Duodenal mucosa (tissue), 2 donors: ENCODE data around the gene GDPD1.
"Not testable (repeated sequence)": the region's sequence is repeated elsewhere in the genome, so short reads cannot be mapped to it uniquely, and the experiment has no call there.

Experiments used
- H3K27ac ChIP-seq: one replicate; pipeline ENCODE4 v1.7.0; 2013; ENCODE audit warnings: low read depth, low read length
- H3K27me3 ChIP-seq, 2 donors: one replicate each; pipeline ENCODE4 v1.7.0; 2013; ENCODE audit warnings: low read length in 2 of 2, control low read depth in 1 of 2; ENCODE audit not compliant: insufficient read depth in 2 of 2, control insufficient read depth in 1 of 2
- H3K36me3 ChIP-seq, 2 donors: one replicate each; pipeline ENCODE4 v1.7.0; 2013; ENCODE audit warnings: low read length in 2 of 2, control low read depth in 1 of 2; ENCODE audit not compliant: insufficient read depth in 2 of 2, control insufficient read depth in 1 of 2
- H3K4me1 ChIP-seq, 2 donors: one replicate each; pipeline ENCODE4 v1.7.0; 2013; ENCODE audit warnings: low read length in 2 of 2, control low read depth in 1 of 2; ENCODE audit not compliant: insufficient read depth in 2 of 2, control insufficient read depth in 1 of 2
- H3K4me3 ChIP-seq, 2 donors: one replicate each; pipeline ENCODE4 v1.7.0; 2013; ENCODE audit warnings: low read length in 2 of 2, low read depth in 1 of 2
- H3K9ac ChIP-seq, 2 donors: one replicate each; pipeline ENCODE4 v1.7.0; 2013; ENCODE audit warnings: low read length in 2 of 2, low read depth in 1 of 2
- H3K9me3 ChIP-seq, 2 donors: one replicate each; pipeline ENCODE4 v1.7.0; 2013; ENCODE audit warnings: low read length in 2 of 2, control low read depth in 1 of 2; ENCODE audit not compliant: control insufficient read depth in 1 of 2

Gene GDPD1

DNA sequence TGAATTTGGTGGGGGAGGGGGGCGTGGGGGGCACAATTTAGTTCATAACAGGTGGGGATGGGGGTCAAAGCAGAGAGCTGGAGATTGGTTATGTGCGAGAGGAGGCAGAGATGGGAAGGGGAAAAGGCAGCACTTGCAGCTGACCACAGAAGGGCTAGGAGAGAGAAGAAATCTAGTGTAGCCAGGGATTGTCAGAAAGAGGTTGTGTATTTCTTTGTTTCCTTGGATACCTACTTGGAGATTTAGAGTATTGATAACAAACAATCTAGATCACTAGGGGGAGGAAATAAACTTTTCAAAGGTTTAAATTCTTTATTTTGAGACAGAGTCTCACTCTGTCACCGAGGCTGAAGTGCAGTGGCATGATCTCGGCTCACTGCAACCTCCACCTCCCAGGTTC, 64.0 kb downstream of the GDPD1 start:
- H3K9ac ChIP-seq, result no peak overlapping the region
- peaks cover 0 to under 1% of the 10 kb centered on the region in 2 donors for H3K4me1 ChIP-seq
- no peaks in the 10 kb centered on the region for H3K27me3 ChIP-seq
- no peaks in the 10 kb centered on the region for H3K36me3 ChIP-seq
- H3K27ac ChIP-seq, result no peak overlapping the region
- no peak overlapping the region for H3K4me3 ChIP-seq
- H3K9me3 ChIP-seq, result no peaks in the 10 kb centered on the region

- Histone ChIP-seq H3K9me3 (no peaks in the 10 kb centered on the region), H3K9ac (no peak overlapping the region), H3K4me1 (peaks cover 11 to 20% of the 10 kb centered on the region in 2 donors), H3K27me3 (no peaks in the 10 kb centered on the region), H3K4me3 (no peak overlapping the region), H3K36me3 (no peaks in the 10 kb centered on the region), H3K27ac (no peak overlapping the region)
Observed at GRCh38 chr17:59287452-59287851, 67.1 kb downstream of the GDPD1 start.

DNA sequence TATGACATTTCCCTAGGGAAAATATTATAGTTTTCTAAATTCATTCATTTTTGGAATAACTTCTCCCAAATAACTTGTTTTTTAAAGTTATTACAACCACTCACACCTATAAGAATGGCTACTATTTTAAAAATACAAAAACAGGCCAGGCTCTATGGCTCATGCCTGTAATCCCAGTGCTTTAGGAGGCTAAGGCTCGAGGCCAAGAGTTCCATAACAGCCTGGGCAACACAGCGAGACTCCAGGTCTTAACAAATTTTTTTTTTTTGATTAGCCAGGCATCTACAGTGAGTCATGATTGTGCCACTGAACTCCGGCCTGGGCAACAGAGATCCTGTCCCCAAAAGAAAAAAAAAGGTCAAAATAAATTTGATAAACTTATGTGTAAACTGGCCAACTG, 67.6 kb downstream of the GDPD1 start:
- H3K9ac ChIP-seq, result no peak overlapping the region
- H3K27ac ChIP-seq, result no peak overlapping the region
- H3K27me3 ChIP-seq, result no peaks in the 10 kb centered on the region
- H3K4me3 ChIP-seq, result no peak overlapping the region
- peaks cover 11 to 20% of the 10 kb centered on the region in 2 donors for H3K4me1 ChIP-seq
- H3K9me3 ChIP-seq, result no peaks in the 10 kb centered on the region
- H3K36me3 ChIP-seq, result no peaks in the 10 kb centered on the region

GRCh38 chr17:59289981-59290301, 69.6 kb downstream of the GDPD1 start:
- Histone ChIP-seq H3K27me3 (no peaks in the 10 kb centered on the region), H3K9me3 (no peaks in the 10 kb centered on the region), H3K9ac (no peak overlapping the region), H3K4me1 (peaks cover 11 to 20% of the 10 kb centered on the region in 2 donors), H3K36me3 (no peaks in the 10 kb centered on the region), H3K4me3 (no peak overlapping the region), H3K27ac (no peak overlapping the region)

DNA sequence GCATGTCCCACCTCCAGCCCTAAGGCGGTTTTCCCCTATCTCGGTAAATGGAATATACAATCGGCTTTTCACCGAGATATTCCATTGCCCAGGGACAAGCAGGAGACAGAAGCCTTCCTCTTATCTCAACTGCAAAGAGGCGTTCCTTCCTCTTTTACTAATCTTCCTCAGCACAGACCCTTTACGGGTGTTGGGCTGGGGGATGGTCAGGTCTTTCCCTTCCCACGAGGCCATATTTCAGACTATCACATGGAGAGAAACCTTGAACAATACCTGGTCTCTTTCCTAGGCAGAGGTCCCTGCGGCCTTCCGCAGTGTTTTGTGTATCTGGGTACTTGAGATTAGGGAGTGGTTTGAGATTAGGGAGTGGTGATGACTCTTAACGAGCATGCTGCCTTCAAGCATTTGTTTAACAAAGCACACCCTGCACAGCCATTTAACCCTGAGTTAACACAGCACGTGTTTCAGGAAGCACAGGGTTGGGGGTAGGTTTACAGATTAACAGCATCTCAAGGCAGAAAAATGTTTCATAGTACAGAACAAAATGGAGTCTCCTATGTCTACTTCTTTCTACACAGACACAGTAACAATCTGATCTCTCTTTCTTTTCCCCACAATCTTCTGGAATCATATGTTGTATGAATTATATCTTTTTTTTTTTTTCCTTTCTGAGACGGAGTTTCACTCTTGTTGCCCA, 70.1 kb downstream of the GDPD1 start:
- not testable (repeated sequence) for H3K9ac ChIP-seq, H3K4me3 ChIP-seq, H3K9me3 ChIP-seq, H3K27ac ChIP-seq, H3K36me3 ChIP-seq, H3K27me3 ChIP-seq
- peaks cover 11 to 20% of the 10 kb centered on the region in 2 donors for H3K4me1 ChIP-seq

DNA sequence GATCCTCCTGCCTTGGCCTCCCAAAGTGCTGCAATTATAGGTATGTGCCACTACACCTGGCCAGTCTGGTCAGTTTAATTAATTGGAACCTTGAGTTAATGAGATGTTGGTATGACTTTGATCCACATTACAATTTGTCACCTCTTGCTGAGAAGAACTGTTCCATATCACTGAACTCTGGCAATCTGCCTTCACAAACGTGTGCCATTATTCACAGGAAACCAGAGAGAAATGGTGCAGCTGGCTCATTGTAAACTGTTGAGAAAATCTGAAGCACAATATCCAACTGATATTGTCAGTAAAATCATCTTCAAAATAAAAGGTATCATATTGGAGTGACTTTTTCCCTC, 71.8 kb downstream of the GDPD1 start:
- H3K9ac ChIP-seq, result no peak overlapping the region
- H3K27ac ChIP-seq, result no peak overlapping the region
- H3K36me3 ChIP-seq, result no peaks in the 10 kb centered on the region
- H3K4me3 ChIP-seq, result no peak overlapping the region
- peaks cover 23 to 25% of the 10 kb centered on the region in 2 donors for H3K4me1 ChIP-seq
- no peaks in the 10 kb centered on the region for H3K27me3 ChIP-seq
- H3K9me3 ChIP-seq, result no peaks in the 10 kb centered on the region

DNA sequence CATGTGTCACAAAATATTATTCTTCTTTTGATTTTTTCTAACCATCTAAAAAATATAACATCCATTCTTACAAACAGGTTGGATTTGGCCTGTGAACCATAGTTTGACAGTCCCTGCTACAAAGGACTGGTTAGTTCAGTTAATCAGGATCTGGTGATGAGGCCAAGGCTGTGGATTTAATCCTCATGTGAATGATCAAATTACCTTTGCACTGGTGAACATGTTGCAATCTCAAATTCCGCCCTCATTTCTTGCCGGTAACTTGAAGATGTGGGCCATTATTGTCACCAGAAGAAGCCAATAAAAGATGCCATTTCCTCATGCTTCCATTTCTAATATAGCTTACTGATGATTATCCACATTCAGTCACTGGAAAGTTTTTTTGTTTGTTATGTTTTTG, 75.9 kb downstream of the GDPD1 start:
- Histone ChIP-seq H3K27me3 (no peaks in the 10 kb centered on the region), H3K4me1 (peaks cover 18 to 30% of the 10 kb centered on the region in 2 donors), H3K27ac (no peak overlapping the region), H3K9me3 (no peaks in the 10 kb centered on the region), H3K4me3 (no peak overlapping the region), H3K9ac (no peak overlapping the region), H3K36me3 (no peaks in the 10 kb centered on the region)

DNA sequence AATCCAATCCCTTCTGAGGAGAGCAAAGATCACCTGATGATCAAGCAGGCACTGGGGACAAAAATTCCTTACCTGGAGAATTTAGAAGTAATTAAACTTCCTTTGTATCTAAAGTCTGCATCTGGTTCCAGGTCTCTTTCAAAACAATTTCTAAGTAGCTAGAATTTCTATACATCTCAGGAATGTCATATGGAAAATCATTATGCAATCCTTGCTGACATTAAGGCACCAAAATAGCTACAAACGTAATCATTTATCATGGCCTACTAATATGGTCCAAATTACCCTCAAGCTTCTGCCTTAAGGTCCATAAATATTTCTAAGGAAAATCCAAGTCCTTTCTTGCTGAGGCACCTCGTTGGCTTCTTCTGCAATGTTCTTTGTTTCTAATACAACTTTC, 78.2 kb downstream of the GDPD1 start:
- no peak overlapping the region for H3K27ac ChIP-seq
- H3K36me3 ChIP-seq, result no peaks in the 10 kb centered on the region
- H3K4me1 ChIP-seq, result peaks cover 14 to 24% of the 10 kb centered on the region in 2 donors
- no peak overlapping the region for H3K4me3 ChIP-seq
- H3K9me3 ChIP-seq, result no peaks in the 10 kb centered on the region
- no peak overlapping the region for H3K9ac ChIP-seq
- no peaks in the 10 kb centered on the region for H3K27me3 ChIP-seq

- Histone ChIP-seq H3K4me3 (no peak overlapping the region), H3K36me3 (no peaks in the 10 kb centered on the region), H3K4me1 (peaks cover 18 to 24% of the 10 kb centered on the region in 2 donors), H3K9me3 (no peaks in the 10 kb centered on the region), H3K9ac (no peak overlapping the region), H3K27me3 (no peaks in the 10 kb centered on the region), H3K27ac (no peak overlapping the region)
Observed at GRCh38 chr17:59299400-59300092, 79.2 kb downstream of the GDPD1 start.

DNA sequence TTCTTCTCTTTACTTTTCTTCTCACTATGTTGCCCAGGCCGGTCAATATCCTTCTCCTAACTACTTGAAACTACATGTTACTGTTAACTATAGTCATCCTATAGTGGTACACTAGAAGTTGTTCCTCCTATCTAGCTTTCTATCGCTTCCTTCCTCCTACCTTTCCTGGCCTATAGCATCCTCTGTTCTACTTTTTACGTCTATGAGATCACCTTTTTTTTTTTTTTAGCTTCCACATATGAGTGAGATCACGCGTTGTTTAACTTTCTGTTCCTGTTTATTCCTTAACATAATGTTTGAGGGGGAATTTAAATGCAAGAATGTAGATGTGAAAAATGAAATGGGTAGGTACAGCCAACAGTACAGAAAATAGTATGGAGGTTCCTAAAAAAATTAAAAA, 80.6 kb downstream of the GDPD1 start:
- no peaks in the 10 kb centered on the region for H3K36me3 ChIP-seq
- H3K4me1 ChIP-seq, result peaks cover 26 to 29% of the 10 kb centered on the region in 2 donors
- no peak overlapping the region for H3K9ac ChIP-seq
- H3K27me3 ChIP-seq, result no peaks in the 10 kb centered on the region
- H3K4me3 ChIP-seq, result no peak overlapping the region
- H3K9me3 ChIP-seq, result no peaks in the 10 kb centered on the region
- no peak overlapping the region for H3K27ac ChIP-seq
